CD4-positive, alpha-beta T cell treated with Interleukin-1 beta for 1 hour (primary cell): ENCODE results near the gene IDH3G.
A peak's percentile ranks its signal among the peaks of the same experiment; 100 is the strongest.
"Not testable (repeated sequence)": the region's sequence is repeated elsewhere in the genome, so short reads cannot be mapped to it uniquely, and the experiment has no call there.

Experiments used
- DNase-seq, 2 donors: peaks; one replicate each; pipeline ENCODE4 v3.0.0-alpha.2; 2020 to 2022

The IDH3G gene

DNA sequence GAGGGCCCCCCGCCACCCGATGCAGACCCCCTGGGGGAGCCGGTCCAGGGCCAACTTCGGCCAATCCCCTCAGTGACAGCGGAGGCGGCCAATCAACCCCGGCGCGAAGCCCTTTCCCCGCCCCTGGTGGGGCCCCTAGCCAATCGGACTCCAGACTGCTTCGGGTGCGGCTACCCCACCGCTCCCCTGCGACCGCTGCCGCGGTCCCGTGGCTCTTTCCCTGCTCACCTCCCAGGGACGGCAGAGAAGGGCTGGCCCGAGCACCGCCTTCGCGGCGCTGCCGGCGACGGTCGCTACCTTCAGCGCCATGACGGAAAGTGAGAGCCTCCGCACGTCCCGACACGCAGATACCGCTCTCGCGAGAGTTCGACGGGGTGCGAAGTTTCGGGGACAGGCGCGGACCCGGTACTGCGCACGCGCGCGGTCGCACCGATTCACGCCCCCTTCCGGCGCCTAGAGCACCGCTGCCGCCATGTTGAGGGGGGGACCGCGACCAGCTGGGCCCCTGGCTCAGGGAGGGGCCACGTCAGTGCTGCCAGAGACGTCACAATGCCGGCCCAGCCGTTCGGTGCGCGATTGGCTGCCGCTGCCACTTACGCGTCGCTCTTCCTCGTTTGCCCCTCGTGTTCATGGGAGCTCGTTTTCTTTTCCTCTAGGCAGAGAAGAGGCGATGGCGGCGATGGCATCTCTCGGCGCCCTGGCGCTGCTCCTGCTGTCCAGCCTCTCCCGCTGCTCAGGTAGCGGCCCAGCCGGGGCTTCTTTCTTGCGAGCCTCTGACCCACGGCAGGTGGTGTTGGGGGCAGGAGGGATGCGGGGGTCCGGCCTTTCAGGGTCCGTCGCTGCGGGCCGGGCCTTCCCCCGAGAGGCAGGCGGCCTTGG, at the start of gene IDH3G, which contains the start of gene SSR4:
TSS of gene IDH3G (minus strand) at position 358 of the 879 bp plus-strand sequence. CDS start at position 309, 49 bp downstream.
TSS of gene SSR4 (plus strand) at position 651 of the 879 bp plus-strand sequence. CDS start at position 671, 20 bp downstream.
- peak; percentile 95 to 96 for DNase-seq

GRCh38 chrX:153836921-153837320, 42.7 kb upstream of the IDH3G start:
- no peak for DNase-seq

DNA sequence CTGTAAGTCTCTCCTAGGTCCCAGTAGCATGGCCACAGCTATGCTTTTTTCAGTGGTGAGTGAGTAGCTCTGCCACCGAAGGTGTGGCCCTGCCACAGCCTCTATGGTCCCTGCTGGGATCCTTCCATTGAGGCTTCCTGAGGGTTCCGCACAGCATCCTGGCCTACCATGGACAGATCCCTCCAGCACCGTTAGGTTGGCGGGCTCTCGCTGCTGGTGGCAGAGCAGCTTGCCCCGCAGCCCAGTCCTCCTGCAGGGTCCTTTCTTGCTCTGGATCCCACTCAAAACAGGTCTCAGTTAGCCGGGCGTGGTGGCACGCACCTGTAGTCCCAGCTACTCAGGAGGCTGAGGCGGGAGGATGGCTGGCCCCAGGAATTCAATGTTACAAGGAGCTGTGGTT, 38.6 kb upstream of the IDH3G start:
- DNase-seq: no peak

DNA sequence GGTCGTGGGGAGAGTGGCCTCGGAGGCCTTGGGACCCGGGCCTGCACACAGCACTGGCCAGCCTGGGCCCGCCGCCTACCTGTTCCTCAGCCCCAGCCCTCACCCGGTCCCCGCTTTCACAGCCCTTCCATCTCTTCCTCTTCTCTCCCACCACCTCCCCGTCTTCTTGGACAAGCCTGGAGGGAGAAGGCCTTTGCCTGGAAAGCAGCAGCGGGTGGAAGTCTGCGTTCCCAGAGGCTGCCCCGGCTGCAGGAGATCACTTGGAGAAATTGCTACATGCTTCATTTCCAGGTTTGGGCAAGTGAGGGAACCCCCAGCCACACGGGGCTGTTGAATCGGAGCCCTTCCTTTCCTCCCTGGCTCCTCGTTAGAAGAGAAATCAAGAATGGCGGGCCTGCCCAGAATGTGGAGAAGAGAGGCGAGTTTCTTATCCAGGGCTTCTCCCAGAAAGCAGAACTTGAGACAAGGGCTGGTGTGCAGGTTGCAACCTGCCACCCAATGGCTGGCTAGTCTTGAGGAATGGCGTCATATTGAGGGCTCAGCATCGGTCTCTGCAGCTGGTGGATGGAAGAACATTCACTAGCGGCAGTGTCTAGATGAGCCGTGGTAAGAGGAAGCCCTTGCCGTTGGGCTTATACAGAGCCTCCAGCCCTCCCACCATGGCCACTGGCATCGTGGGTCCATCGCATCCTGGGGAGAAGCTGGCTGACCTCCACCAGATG, 37.4 kb upstream of the IDH3G start:
- no peak for DNase-seq

GRCh38 chrX:153830640-153831428, 36.7 kb upstream of the IDH3G start:
- DNase-seq: no peak

- DNase-seq: peak in 1 of 2 donors; percentile 20
These were observed 35.8 kb upstream of the IDH3G start, which contains the start of gene PDZD4 for GRCh38 chrX:153829799-153830639. PDZD4 (minus strand) TSS chrX:153830544; CDS start chrX:153830298, 246 bp downstream.

DNA sequence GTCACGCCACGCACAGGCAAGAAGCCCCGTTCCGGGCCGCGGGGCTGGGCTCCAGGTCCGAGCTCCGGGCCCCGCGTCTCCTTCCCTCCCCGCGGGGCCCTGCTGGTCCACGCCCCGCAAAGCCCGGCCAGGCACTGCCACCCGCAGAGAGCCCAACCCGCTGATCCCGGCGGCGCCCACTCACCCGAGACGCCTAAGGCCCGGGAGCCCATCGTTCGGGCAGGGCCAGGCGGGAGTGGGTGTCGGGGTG, 35.3 kb upstream of the IDH3G start:
- no peak for DNase-seq

DNA sequence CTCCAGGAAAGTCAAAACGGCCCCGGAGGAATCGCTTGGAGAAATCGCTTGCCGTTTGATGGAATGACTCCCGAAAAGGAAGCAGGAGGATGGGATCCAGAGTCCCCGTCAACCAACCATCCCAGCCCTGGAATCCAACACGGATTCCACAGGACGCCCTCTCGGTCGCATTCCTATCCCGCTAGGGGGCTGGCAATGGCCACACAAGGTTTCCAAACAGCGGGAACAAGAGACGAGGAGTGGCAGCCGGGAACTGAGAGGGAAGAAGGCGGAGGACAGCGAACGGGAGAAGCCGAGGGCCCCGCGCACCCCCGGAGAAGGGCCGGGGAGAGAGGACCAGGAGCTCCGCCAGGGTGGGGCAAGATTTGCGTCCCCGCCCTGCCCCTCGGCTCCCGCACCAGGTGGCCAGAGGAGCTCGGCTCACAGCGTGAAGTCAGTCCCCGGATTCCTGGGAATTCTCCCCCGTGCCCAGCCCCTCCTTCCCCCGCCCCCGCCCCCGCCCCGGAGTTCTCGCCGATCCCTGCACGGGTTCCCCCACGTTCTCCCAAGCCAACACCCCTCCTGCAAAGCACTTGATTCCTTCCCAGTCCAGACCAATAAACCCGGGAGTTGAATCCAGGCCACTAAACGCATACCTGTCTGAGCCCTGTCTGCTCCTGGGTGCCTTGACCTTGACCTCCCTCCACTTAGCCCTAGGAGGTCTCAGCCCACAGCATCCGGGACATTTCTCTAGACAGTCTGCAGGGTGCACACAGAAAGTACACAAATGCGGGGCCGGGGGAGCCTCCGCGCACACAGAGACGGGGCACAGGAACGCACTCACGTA, 34.8 kb upstream of the IDH3G start:
- no peak for DNase-seq

GRCh38 chrX:153828308-153828707, 34.1 kb upstream of the IDH3G start:
- no peak for DNase-seq

- DNase-seq: no peak
These were observed 33.7 kb upstream of the IDH3G start for GRCh38 chrX:153827903-153828302.

- DNase-seq: no peak
These were observed 32.8 kb upstream of the IDH3G start for GRCh38 chrX:153827016-153827415.

DNA sequence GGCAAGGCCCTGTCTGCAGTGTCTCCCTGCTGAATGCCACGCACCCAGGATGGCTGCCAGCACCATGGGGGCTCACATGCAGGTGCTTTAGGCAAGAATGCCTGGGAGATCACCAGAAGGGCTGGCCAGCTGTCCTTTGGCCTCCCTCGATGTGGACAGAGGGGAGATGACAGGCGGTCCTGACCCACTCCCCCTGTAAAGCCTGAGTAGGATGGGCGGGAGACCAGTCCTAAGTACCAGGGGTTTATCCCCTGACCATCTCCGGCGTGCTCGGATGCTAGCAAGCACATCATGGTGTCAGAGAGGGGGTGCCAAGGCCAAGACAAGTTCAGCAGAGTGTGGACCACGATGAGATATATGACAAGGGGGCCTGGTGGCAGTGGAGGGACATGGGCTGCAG, 30.9 kb upstream of the IDH3G start:
- DNase-seq: no peak

DNA sequence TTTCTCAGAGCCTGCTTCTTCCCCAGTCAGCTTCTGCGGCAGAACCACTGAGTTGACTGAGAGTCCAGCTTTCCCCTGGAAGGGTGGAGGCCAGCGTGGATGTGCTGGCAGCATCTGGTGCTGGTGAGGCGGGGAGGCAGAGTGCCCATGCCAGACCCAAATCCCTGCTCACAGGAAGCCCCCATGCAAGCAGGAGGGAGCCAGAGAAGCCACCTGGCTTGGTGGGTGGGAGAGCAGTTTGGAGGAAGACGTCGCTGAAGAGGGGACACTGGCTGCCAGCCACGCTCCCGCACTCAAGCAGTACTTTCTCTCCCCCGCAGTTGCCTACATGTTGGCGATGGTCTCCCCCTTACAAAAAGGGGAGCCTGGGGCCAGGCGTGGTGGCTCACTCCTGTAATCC, 30.2 kb upstream of the IDH3G start:
- no peak for DNase-seq

DNA sequence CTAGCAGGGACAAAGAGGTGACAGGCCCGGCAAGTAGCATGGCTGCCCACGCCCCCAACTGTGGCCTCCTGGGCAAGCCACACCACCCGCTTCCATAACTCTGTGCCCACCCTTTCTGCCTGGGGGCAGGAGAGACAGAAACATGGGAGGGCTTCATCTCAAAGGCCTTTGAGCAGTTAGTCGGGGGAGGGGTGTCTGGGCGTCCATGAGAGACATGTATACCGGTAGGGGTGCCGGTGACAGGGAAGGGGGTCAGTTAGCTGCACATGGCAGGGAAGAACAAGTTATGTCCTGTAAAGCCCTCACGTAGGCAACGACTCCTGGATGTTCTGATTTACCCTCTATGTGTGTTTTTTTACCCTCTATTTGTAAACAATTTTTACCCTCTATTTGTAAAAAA, 26.9 kb upstream of the IDH3G start:
- DNase-seq: no peak

GRCh38 chrX:153820601-153821000, 26.4 kb upstream of the IDH3G start:
- no peak for DNase-seq

DNA sequence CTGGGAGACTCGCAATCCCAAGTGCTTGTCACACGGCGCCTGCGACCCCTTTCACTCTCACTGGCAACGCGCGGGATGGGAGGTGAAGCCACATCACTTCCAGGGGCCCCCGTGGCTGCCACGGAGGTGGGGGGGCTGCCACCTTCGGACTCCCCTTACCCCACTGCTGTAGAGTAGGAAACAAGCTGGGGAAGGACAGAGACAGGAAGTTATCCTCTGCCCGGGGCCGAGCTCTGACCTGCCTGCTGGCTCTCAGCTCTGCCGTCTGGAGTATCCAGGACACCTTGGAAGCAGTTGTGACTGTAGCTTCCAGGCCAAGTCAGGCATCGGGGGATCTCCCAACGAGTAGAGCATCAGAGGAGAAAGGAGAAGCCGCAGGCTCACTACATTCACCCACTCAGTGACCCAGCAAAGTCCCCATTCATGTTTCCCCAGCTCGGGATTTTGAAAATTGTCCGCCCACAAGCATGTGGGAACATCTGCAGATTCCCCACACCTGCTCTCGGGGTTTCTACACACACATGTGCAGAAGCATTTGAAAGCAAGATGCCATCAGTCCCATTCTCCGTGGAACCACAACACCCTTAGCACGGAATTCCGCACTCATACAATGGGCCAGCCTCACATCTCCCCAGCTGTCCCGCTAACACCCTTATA, 25.3 kb upstream of the IDH3G start:
- no peak for DNase-seq

DNA sequence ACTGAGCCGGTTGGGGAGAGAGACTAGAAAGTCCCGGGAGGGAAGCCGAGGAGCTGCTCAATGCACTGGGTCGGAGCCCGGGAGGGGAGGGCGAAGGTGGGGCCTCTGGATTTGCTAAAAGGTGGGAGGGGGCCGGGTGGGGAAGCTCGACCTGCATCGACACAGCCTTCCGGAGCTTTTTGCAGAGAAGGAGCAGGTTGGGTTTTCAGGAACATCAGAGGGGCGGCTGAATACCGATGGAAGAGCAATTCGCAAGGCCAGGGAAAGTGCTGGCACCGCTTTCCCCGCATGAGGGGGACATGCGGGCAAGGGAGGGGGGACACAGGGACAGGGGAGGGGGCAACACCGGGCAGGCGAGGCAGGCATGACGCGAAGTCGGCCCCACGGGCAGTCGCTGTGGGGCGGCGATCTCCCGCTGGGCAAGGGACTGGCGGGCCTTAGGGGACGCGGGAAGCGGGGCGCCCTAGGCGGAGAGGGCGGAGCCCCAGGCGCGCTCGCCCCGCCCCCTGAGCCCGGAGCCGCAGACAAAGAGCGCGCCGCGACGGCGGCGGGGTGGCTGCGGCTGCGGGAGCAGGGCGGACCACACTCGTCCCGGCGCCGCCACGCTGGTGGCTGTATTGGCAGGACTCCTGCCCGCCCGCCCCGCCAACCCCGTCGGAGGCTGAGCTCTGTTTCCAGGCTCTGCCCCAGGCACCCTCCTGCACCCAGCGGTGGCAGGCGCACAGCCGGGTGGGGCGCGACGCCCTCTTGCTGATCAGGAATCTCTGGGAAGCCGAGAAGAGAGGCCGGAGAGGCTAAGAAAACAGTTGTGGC, 24.6 kb upstream of the IDH3G start:
- peak; percentile 55 to 59 for DNase-seq

DNA sequence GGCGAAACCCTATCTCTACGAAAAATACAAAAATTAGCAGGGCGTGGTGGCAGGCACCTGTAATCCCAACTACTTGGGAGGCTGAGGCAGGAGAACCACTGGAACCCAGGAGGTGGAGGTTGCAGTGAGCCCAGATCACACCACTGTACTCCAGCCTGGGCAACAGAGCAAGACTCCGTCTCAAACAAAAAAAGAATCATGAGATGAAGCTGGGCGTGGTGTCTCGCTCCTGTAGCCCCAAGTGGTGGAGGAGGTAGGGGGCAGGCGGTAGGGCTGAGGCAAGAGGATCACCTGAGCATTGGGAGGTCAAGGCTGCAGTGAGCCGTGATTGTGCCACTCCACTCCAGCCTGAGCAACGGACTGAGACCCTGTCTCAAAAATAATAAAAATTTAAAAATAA, 23.9 kb upstream of the IDH3G start:
- DNase-seq: not testable (repeated sequence)

DNA sequence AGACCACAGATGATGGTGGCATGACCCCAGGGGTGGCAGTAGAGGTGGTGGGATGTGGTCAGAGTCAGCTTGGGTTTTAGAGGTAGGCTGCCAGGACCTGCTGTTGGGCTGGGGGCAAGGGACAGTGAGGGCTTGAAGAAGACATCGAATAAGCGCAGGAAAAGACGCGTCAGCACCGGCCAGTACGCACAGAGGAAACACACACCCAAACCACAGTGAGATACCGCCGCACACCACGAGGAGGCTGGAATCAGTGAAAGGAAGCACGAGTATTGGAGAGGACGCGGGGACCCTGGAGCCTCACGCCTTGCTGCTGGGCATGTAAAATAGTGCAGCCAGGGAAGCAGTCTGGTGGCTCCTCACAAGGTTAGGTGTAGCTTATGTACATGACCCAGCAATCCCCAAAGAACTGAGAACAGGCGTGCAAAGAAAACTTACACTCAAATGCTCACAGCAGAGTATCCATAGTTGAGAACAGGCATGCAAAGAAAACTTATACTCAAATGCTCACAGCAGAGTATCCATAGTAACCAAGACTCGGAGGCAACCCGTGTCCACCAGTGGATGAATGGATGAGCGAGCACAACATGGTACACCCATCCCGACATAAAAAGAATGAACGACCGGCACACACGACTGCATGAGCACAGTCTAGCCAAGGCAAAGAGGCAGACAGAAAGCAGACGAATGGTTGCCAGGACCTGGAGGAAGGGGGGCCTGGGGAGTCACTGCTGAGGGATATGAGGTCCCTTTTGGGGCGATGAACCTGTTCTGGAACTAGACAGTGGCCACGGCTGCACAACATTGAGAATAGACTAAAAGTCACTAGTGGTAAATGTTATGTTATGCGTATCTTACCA, 22.9 kb upstream of the IDH3G start:
- DNase-seq: peak; percentile 40 to 48
